Natural killer cell (primary cell): ENCODE data around the gene IPO11. TPM values are rescaled to one million over a fixed set of nuclear protein-coding genes. Genes with fewer than 3 reads are reported as not detected.

ENCODE experiments used
- ATAC-seq, 3 donors: fragments of 150-1000 bp in 2 of 3; fragments of 200-7000 bp in 1 of 3; cut with Tn5 transposase; 1 replicate in 1 of 3; 2 replicates in 2 of 3; pipeline ENCODE4 v1.10.0; 2021; ENCODE audit warnings: mild to moderate bottlenecking in 2 of 3, moderate library complexity in 2 of 3
- DNase-seq, 2 donors: peaks; one replicate each; pipeline versions ENCODE4 v3.0.0 to v3.0.0-alpha.2; 2013 to 2021; ENCODE audit warnings: mixed read lengths in 1 of 2
- H3K27ac ChIP-seq: one replicate; pipeline ENCODE4 v1.5.1; 2013; ENCODE audit warnings: mild to moderate bottlenecking, low read length
- H3K27me3 ChIP-seq: one replicate; pipeline ENCODE4 v1.6.1; 2013; ENCODE audit warnings: low read length; ENCODE audit not compliant: control insufficient read depth, insufficient read depth
- H3K36me3 ChIP-seq: one replicate; pipeline ENCODE4 v1.6.1; 2013; ENCODE audit warnings: low read length; ENCODE audit not compliant: control insufficient read depth, insufficient read depth
- H3K4me1 ChIP-seq: one replicate; pipeline ENCODE4 v1.6.1; 2013; ENCODE audit warnings: low read length; ENCODE audit not compliant: control insufficient read depth, insufficient read depth
- H3K4me3 ChIP-seq: one replicate; pipeline ENCODE4 v1.5.1; 2013; ENCODE audit warnings: low read length
- H3K9me3 ChIP-seq: one replicate; pipeline ENCODE4 v1.6.1; 2013; ENCODE audit warnings: low read length; ENCODE audit not compliant: control insufficient read depth, insufficient read depth
- H3K27ac Mint-ChIP-seq, 2 donors: one replicate each; pipeline ENCODE4 v1.8.0; 2022; ENCODE audit warnings: mild to moderate bottlenecking in 2 of 2, mixed read lengths in 2 of 2, moderate library complexity in 1 of 2
- H3K27me3 Mint-ChIP-seq, 2 donors: one replicate each; pipeline ENCODE4 v1.8.0; 2022; ENCODE audit warnings: low read depth in 2 of 2, mixed read lengths in 2 of 2
- H3K36me3 Mint-ChIP-seq: one replicate; pipeline ENCODE4 v1.8.0; 2022; ENCODE audit warnings: mixed read lengths
- H3K4me1 Mint-ChIP-seq, 2 donors: one replicate each; pipeline ENCODE4 v1.8.0; 2022; ENCODE audit warnings: mixed read lengths in 2 of 2
- H3K4me3 Mint-ChIP-seq: one replicate; pipeline ENCODE4 v1.8.0; 2022; ENCODE audit warnings: mild to moderate bottlenecking, moderate library complexity, mixed read lengths
- H3K9me3 Mint-ChIP-seq, 2 donors: one replicate each; pipeline ENCODE4 v1.8.0; 2022; ENCODE audit warnings: mixed read lengths in 2 of 2
- WGBS: methylation state at CpG from one replicate; pipeline ENCODE4 v1.1.7; 2013; ENCODE audit warnings: missing lambda C conversion rate; ENCODE audit not compliant: insufficient coverage; 5-methylcytosine and 5-hydroxymethylcytosine counted together
- intact Hi-C: fragments of 100-400 bp; cut with micrococcal nuclease; formaldehyde crosslinking; loops from one replicate; pipeline ENCODE4 v1.14.2; 2022
- total RNA-seq, 4 donors: library from RNA; stranded (reverse); fragments of 120-200 nt in 1 of 4; gene quantifications; one replicate each; pipeline versions ENCODE4 v1.2.3 to v1.2.4, GENCODE V29; 2013 to 2022
- TF ChIP-seq, protein P1 (sequence below): fragments of 200-600 bp; IDR thresholded peaks from one replicate; pipeline ENCODE4 v1.8.0; 2022; ENCODE audit warnings: antibody characterized with exemption

Gene IPO11
- total RNA-seq, 3 donors from 2014 or later (not counting 1 experiment from before 2014, with no cell fraction given) = 16.6 to 31.4 (median 30.7) TPM

DNA sequence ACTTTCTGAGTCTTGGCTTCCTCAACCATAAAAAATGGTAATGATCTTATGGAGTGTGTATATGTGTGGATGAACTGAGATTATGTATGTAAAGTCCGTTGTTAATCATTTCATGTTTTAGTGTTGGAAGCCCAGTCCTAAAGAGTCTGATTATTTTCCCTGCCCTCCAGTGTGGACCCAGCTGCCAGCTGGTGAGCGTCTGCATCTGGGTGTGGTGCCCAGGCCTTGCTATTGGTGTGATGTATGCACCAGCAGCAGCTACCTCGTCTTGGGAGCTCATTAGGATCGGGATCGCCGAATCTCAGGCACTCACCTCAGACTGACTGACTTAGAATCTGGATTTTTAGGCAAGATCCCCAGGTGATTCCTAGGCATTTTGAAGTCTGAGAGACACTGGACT lies 229.9 kb downstream of the IPO11 start:
- Histone ChIP-seq H3K9me3 (no peaks in the 10 kb centered on the region), H3K4me1 (no peaks in the 10 kb centered on the region), H3K36me3 (no peaks in the 10 kb centered on the region), H3K4me3 (no peak overlapping the region), H3K27ac (no peak overlapping the region), H3K27me3 (no peaks in the 10 kb centered on the region)
- ATAC-seq (no peak), DNase-seq (no peak)
- no peaks in the 10 kb centered on the region for H3K36me3 Mint-ChIP-seq
- no peaks in the 10 kb centered on the region for H3K27me3 Mint-ChIP-seq
- H3K9me3 Mint-ChIP-seq = no peaks in the 10 kb centered on the region
- intact Hi-C loops = no loop called here
- TF ChIP-seq, protein P1, sequence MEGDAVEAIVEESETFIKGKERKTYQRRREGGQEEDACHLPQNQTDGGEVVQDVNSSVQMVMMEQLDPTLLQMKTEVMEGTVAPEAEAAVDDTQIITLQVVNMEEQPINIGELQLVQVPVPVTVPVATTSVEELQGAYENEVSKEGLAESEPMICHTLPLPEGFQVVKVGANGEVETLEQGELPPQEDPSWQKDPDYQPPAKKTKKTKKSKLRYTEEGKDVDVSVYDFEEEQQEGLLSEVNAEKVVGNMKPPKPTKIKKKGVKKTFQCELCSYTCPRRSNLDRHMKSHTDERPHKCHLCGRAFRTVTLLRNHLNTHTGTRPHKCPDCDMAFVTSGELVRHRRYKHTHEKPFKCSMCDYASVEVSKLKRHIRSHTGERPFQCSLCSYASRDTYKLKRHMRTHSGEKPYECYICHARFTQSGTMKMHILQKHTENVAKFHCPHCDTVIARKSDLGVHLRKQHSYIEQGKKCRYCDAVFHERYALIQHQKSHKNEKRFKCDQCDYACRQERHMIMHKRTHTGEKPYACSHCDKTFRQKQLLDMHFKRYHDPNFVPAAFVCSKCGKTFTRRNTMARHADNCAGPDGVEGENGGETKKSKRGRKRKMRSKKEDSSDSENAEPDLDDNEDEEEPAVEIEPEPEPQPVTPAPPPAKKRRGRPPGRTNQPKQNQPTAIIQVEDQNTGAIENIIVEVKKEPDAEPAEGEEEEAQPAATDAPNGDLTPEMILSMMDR = no peak
- H3K4me3 Mint-ChIP-seq = no peak overlapping the region
- H3K4me1 Mint-ChIP-seq = peaks cover 0 to 4% of the 10 kb centered on the region in 2 donors
- 95% methylated on average over 6 of the region's 6 CpGs for WGBS
- no peak overlapping the region for H3K27ac Mint-ChIP-seq

DNA sequence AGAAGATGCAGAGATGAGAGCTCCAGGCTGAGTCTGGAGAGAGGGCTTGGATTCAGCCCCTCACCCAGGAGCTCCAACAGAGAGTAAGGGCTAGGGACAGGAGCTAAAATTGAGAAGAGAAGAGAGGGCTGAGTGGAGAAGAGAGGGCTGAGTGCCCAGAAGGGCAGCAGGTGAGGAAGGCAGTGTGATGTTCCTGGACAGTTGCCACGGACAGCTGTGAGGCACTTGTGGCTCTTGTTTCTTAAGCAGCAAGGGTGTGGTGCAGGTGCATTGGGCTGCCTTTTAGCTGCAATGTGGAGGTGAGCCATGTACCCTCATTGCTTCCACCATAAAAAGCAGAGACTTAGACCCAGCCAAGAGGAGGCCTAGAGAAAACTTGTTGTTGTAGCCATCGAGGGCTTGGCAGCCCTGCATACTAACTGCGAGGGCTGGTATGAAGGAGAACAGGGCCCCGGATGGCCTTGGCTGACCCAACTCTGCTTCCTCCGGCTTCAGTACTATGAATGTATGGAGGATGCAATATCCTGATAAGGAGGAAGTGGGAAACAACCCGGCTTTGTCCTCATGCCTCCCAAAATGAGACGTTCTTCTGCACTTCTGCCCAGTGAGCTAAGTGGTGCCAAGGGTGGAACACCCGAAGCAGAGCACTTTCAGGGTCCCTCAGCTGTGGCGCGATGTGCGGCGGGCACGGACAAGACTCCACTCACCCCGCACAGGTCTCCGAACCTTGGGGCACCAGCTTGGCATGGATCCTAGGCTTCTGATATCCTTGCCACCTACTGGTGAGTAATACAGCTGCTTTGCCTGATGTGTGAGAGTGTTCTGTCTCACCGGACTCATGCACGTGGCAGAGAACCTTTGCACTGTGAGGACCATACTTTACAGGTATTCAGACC lies 231.2 kb downstream of the IPO11 start:
- H3K27ac ChIP-seq = no peak overlapping the region
- Mint-ChIP-seq H3K27ac (no peak overlapping the region), H3K36me3 (no peaks in the 10 kb centered on the region), H3K4me1 (peaks cover 0 to 4% of the 10 kb centered on the region in 2 donors), H3K9me3 (no peaks in the 10 kb centered on the region), H3K27me3 (no peaks in the 10 kb centered on the region), H3K4me3 (no peak overlapping the region)
- H3K4me1 ChIP-seq = no peaks in the 10 kb centered on the region
- H3K36me3 ChIP-seq = no peaks in the 10 kb centered on the region
- WGBS = 95% methylated on average over 17 of the region's 17 CpGs
- intact Hi-C loops = no loop called here
- H3K27me3 ChIP-seq = no peaks in the 10 kb centered on the region
- ATAC-seq (no peak), DNase-seq (no peak)
- H3K9me3 ChIP-seq = no peaks in the 10 kb centered on the region
- TF ChIP-seq, protein P1 = no peak
- H3K4me3 ChIP-seq = no peak overlapping the region

DNA sequence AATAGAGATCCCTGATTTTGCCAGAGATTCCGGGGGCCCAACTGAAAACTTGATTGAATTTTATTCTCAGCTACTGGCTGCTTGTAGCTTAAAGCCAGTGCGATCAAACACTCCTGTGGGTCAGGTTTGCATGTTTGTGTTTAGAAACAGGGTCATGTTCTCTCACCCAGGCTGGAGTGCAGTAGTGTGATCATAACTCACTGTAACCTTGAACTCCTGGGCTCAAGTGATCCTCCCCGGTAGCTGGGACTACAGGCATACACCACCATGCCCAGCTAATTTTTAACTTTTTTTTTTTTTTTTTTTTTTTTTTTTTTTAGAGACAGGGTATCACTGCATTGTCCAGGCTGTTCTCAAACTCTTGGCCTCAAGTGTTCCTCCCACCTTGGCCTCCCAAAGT lies 232.7 kb downstream of the IPO11 start:
- ATAC-seq (no peak), DNase-seq (no peak)
- Histone ChIP-seq H3K4me3 (no peak overlapping the region), H3K27ac (no peak overlapping the region), H3K36me3 (no peaks in the 10 kb centered on the region), H3K9me3 (no peaks in the 10 kb centered on the region), H3K27me3 (no peaks in the 10 kb centered on the region), H3K4me1 (no peaks in the 10 kb centered on the region)
- Mint-ChIP-seq H3K27ac (no peak overlapping the region), H3K36me3 (no peaks in the 10 kb centered on the region), H3K4me3 (no peak overlapping the region), H3K4me1 (peaks cover 9% of the 10 kb centered on the region in 2 donors), H3K27me3 (no peaks in the 10 kb centered on the region), H3K9me3 (no peaks in the 10 kb centered on the region)
- WGBS = 93% methylated on average over 3 of the region's 3 CpGs
- TF ChIP-seq, protein P1 = no peak
- intact Hi-C loops = no loop called here

DNA sequence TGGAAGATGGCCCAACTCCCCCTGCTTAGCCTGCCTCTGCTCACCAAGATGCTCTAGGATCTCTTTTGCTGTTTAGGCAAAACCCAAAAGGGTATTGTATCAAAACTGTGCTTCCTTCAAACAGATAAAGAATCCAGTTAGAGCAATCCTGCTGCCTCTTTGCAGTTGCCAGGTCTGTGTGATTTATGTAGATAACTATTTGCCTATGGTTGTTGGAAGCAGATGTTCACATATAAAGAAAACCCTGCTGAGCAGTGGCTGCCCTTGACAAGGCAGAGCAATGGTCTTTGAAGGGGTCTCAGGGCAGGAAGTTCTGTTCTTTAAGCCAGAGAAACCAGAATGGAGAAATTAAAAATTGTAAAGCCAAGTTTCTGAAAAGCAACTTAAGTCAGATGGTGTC lies 234.7 kb downstream of the IPO11 start:
- TF ChIP-seq, protein P1 = no peak
- no peak overlapping the region for H3K4me3 Mint-ChIP-seq
- Histone ChIP-seq H3K36me3 (no peaks in the 10 kb centered on the region), H3K27ac (no peak overlapping the region), H3K4me1 (no peaks in the 10 kb centered on the region), H3K9me3 (no peaks in the 10 kb centered on the region), H3K4me3 (no peak overlapping the region), H3K27me3 (no peaks in the 10 kb centered on the region)
- H3K27ac Mint-ChIP-seq = no peak overlapping the region
- no peaks in the 10 kb centered on the region for H3K36me3 Mint-ChIP-seq
- H3K9me3 Mint-ChIP-seq = no peaks in the 10 kb centered on the region
- no peaks in the 10 kb centered on the region for H3K27me3 Mint-ChIP-seq
- ATAC-seq (no peak), DNase-seq (no peak)
- H3K4me1 Mint-ChIP-seq = peaks cover 9% of the 10 kb centered on the region in 2 donors
- intact Hi-C loops = no loop called here
